Omental fat pad (tissue), 4 donors: ENCODE data around the gene SDK1. TPM values are rescaled to one million over a fixed set of nuclear protein-coding genes. Genes with fewer than 3 reads are reported as not detected.

Experiments
- ATAC-seq: fragments of 150-250 bp; one replicate; pipeline ENCODE4 v1.9.1; 2016; ENCODE audit warnings: mild to moderate bottlenecking, moderate library complexity; ENCODE audit not compliant: low FRiP score
- DNase-seq: peaks from one replicate; pipeline ENCODE4 v3.0.0-alpha.2; 2019; ENCODE audit warnings: low spot score
- CTCF ChIP-seq, 3 donors: fragments of 450-650 bp; IDR thresholded peaks; one replicate each; pipeline ENCODE4 v1.5.1; 2016 to 2017; ENCODE audit warnings: antibody characterized with exemption in 3 of 3, mild to moderate bottlenecking in 3 of 3, moderate library complexity in 2 of 3
- total RNA-seq, 4 donors: library from RNA; depleted of rRNA; stranded (reverse); fragments of >200 nt; gene quantifications; one replicate each; pipeline ENCODE4 v1.1.0, GENCODE V29; 2016

SDK1 gene
- total RNA-seq, 4 donors from 2014 or later: 2.5 to 14.7 (median 5.4) TPM

GRCh38 chr7:3399858-3400257, 98.8 kb downstream of the SDK1 start:
- DNase-seq (no peak), ATAC-seq (no peak)
- no peak for TF ChIP-seq CTCF (IDR thresholded peaks at IDR 0.05)

DNA sequence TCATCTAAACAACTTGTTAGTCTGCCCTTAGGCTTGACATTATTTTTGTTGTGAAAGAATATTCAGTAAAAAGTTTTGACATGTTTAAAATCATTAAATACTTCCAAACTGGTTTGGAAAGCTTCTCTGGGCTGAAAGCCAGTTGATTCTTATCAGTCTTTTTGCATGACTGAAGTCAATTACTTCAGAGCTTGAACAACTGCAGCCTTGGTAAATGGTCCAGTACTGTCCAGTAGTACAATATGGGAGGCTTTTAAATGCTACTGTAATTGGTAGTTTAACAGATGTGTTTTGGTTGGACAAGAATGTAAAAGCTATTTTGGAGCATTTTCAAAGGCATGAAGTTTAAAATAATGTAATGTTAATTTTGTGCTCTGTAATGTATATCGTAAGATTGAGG, 103.4 kb downstream of the SDK1 start:
- no peak for ATAC-seq
- TF ChIP-seq CTCF (IDR thresholded peaks at IDR 0.05): no peak
- no peak for DNase-seq

DNA sequence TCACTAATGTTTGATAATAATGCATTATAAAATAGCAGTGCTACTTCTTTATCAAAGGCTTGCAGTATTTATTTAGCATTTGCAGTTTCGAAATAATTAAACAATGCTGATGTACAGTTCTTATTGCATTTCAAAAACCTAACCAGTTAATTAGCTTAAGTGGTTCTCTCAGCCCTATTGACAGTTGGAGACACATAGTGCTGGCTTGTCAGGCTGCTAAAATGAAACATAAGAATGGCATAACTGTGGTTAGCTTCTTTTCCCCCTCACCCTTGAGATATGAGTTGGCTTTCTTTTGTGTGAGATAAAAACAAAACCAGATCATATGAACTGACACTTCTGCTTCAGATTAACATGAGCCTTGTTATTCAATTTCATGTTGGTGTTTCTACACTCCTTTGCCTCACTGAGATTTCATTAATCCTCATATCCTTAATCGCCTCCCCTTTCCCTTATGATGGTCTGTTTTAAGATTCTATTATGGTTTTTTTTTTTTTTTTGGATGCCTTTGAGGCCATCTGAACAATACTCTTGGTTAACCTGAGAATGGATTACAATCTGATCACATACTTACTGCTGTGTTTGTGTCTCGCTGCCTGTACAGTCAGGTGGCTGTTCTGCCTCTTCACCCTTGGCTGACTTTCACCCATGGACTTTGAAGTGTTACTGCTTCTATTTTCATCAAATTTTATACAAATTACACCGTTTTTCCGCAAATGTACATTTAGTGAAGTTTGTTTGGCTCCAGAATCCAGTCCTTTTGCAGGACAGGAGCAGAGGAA, 108.0 kb downstream of the SDK1 start:
- DNase-seq: no peak
- ATAC-seq: no peak
- TF ChIP-seq CTCF (IDR thresholded peaks at IDR 0.05): no peak

DNA sequence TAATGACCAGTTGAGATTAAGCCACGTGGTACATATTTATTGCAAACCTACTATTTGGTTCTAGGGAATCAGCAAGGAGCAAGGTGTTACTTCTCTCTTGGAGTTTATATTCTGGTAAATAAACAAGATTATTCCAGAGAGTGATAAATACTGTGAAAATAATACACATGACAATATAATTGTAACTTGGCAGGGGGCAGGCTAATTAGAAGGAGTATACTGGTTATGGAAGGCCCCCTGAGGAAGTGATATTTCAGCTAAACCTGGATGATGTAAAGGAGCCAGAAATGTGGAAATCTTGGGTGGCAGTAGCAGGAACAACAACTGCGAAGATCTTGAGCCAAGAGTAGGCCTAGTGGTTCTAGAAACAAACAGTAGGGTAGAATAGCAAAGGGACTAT, 111.8 kb downstream of the SDK1 start:
- no peak for ATAC-seq
- no peak for TF ChIP-seq CTCF (IDR thresholded peaks at IDR 0.05)
- DNase-seq: no peak

- no peak for TF ChIP-seq CTCF (IDR thresholded peaks at IDR 0.05)
- no peak for ATAC-seq
- no peak for DNase-seq
Observed at GRCh38 chr7:3415861-3416312, 114.8 kb downstream of the SDK1 start.

GRCh38 chr7:3416453-3416852, 115.4 kb downstream of the SDK1 start:
- no peak for DNase-seq
- TF ChIP-seq CTCF (IDR thresholded peaks at IDR 0.05): no peak
- ATAC-seq: no peak

GRCh38 chr7:3425087-3425486, 124.0 kb downstream of the SDK1 start:
- no peak for ATAC-seq
- TF ChIP-seq CTCF (IDR thresholded peaks at IDR 0.05): no peak
- DNase-seq: no peak
